Liver (tissue), 3 donors: ENCODE measurements around the gene CRELD2.

Experiments
- HNF4G ChIP-seq: IDR thresholded peaks from 2 replicates; pipeline ENCODE4 v1.6.1; 2016; ENCODE audit warnings: antibody characterized with exemption
- RAD21 ChIP-seq, 2 donors: IDR thresholded peaks; 2 replicates each; pipeline ENCODE4 v1.6.1; 2016; ENCODE audit warnings: antibody characterized with exemption in 2 of 2, mild to moderate bottlenecking in 2 of 2
- TAF1 ChIP-seq: conservative IDR thresholded peaks from 2 replicates; pipeline ENCODE4 v1.6.1; 2016; ENCODE audit warnings: antibody characterized with exemption, mild to moderate bottlenecking
- YY1 ChIP-seq: IDR thresholded peaks from 2 replicates; pipeline ENCODE4 v1.6.1; 2016; ENCODE audit warnings: antibody characterized with exemption, mild to moderate bottlenecking
- TF ChIP-seq, protein P1 (sequence below): fragments of 150-350 bp; IDR thresholded peaks from 2 replicates; pipeline ENCODE4 v1.5.1; 2017; ENCODE audit warnings: improper control_type of control experiment, low read depth, low read length; ENCODE audit not compliant: missing input control
- TF ChIP-seq, protein P2 (sequence below): IDR thresholded peaks from 2 replicates; pipeline ENCODE4 v1.6.1; 2016; ENCODE audit warnings: antibody characterized with exemption
- donor health status: healthy.
- donor health status: healthy.

DNA sequence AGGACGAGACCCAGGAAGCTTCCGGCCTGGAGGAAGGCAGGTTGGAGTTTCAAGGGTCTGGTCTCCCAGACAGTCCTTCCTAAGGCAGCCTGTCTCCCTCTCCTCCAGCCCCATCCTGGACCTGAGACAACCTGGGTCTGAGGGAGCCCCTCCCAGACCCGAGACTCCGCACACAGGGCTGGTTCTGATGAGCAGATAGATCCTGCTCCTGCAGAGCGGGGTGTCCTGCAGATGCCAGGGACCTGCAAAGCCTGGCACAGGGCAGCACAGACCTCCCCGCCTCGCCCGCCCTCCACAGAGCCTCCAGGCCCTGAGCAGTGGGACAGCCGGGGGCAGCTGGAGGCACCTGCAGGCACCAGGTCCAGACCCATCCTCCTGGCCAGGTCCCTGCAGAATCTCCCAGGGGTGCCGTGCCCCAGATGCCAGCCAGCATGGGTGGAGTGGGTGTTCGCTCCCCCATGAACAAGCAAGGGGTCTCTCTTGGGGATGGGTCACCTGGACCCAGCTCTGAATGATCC, 49.9 kb downstream of the CRELD2 start:
- TF ChIP-seq, protein P1, sequence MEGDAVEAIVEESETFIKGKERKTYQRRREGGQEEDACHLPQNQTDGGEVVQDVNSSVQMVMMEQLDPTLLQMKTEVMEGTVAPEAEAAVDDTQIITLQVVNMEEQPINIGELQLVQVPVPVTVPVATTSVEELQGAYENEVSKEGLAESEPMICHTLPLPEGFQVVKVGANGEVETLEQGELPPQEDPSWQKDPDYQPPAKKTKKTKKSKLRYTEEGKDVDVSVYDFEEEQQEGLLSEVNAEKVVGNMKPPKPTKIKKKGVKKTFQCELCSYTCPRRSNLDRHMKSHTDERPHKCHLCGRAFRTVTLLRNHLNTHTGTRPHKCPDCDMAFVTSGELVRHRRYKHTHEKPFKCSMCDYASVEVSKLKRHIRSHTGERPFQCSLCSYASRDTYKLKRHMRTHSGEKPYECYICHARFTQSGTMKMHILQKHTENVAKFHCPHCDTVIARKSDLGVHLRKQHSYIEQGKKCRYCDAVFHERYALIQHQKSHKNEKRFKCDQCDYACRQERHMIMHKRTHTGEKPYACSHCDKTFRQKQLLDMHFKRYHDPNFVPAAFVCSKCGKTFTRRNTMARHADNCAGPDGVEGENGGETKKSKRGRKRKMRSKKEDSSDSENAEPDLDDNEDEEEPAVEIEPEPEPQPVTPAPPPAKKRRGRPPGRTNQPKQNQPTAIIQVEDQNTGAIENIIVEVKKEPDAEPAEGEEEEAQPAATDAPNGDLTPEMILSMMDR = no peak
- TF ChIP-seq RAD21 (IDR thresholded peaks at IDR 0.05) = no peak
- no peak for TF ChIP-seq YY1
- no peak for TF ChIP-seq HNF4G
- TF ChIP-seq TAF1 = no peak
- TF ChIP-seq, protein P2, sequence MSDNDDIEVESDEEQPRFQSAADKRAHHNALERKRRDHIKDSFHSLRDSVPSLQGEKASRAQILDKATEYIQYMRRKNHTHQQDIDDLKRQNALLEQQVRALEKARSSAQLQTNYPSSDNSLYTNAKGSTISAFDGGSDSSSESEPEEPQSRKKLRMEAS = no peak
